C4-2B (cell line): Measurements from ENCODE around the gene SACS.

Source experiments
- H3K27ac ChIP-seq: fragments of 450-650 bp; 2 replicates; pipeline ENCODE4 v1.5.1; 2017
- CTCF ChIP-seq: fragments of 450-650 bp; conservative IDR thresholded peaks from 2 replicates; pipeline ENCODE4 v1.5.1; 2017; ENCODE audit warnings: mild to moderate bottlenecking
- ZFX ChIP-seq: fragments of 450-650 bp; IDR thresholded peaks from 2 replicates; pipeline ENCODE4 v1.6.1; 2017

Gene SACS

GRCh38 chr13:23383151-23383550, 50.4 kb downstream of the SACS start:
- TF ChIP-seq CTCF = no peak
- TF ChIP-seq ZFX = peak; percentile 20; the same call in 1 of the 2 replicates
- no peak overlapping the region for H3K27ac ChIP-seq

- no peak overlapping the region for H3K27ac ChIP-seq
- TF ChIP-seq CTCF (no peak), ZFX (no peak)
These were observed 51.6 kb downstream of the SACS start for GRCh38 chr13:23381866-23382265.

GRCh38 chr13:23380534-23380933, 53.0 kb downstream of the SACS start:
- TF ChIP-seq CTCF = no peak
- no peak for TF ChIP-seq ZFX
- no peak overlapping the region for H3K27ac ChIP-seq

DNA sequence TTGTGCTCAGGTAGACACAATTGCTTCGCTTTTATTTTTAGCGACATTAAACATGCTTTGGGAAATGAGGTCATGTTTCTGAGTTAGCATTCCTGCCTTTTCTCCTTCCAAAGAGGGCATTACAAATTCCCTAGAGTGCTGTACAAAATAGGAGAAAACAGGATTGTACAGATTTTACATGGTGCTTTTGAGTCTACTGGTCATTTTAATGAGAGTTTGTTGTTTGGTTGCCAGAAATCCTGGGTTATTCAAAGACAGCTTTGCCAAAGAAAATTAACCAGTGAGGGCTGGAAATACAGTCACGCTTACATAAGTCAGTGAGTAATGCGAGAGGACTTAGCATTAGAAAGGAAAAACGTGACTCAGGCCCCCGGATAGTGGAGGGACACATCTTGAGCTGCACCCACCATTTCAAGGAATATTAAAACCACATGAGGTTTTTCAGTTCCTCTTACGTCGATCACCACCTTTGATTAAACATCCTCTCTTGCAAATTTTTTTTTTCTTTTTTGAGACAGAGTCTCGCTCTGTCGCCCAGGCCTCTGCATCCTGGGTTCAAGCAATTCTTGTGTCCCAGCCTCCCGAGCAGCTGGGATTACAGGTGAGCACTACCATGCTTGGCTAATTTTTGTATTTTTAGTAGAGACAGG, 55.4 kb downstream of the SACS start:
- H3K27ac ChIP-seq = no peak overlapping the region
- no peak for TF ChIP-seq ZFX
- no peak for TF ChIP-seq CTCF

- no peak overlapping the region for H3K27ac ChIP-seq
These were observed 55.9 kb downstream of the SACS start for GRCh38 chr13:23377579-23377978.

DNA sequence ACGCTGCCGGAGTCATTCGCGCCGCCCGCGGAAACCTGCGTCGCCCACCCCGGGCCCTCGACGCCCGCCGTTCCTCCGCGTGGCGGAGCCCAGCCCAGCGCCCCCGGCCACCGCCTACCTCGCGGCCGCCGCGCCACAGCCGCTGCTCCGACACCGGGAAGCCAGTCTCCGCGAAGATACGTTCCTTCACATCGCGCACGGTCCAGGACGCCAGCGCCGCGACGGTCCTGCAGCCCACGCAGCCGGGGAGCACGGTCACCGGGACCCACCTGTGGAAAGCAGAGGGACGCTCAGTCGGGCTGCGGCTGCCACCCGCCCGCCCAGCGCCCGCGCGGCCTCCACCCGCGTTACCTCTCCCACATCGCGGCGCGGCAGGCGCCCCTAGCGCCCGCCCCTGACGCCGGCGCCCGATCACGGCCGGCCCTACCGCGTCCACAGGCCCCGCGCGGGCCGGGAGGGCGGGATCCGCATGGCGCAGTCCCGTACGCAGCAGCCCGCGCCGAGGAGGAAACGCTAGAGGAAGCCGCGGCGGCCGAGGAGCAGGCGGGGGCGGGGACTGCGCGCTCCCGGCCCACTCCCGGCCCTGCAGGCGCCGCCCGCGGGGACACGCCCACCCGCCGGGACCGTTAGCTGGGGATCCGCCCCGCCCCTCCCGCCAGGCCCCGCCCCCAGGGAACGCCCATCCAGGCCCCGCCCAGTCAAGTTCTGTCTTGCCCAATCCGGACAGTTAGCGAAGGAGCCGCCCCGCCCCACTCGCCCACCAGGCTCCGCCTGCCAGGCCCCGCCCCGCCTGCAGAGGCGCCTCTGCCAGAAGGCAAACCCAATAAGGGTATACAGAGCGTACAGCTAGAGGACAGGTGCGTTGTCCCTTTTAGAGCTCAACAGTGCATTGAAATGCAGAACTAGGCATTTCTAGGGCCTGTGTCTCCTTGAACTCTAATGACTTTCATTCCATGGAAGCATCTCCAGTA, 58.2 kb downstream of the SACS start:
- H3K27ac ChIP-seq = peak overlapping the region; percentile 79
- TF ChIP-seq CTCF = peak; percentile 72
- TF ChIP-seq ZFX = peak; percentile 88

More at GRCh38 chr13:23377579-23377978, 55.9 kb downstream of the SACS start:
- TF ChIP-seq CTCF (no peak), ZFX (no peak)
